Measurements from ENCODE around the gene NEK2.
"Not testable (repeated sequence)": the region's sequence is repeated elsewhere in the genome, so short reads cannot be mapped to it uniquely, and the experiment has no call there.

Gene NEK2

GRCh38 chr1:211693911-211694310, 18.5 kb upstream of the NEK2 start:
- not testable (repeated sequence) for DNase-seq

GRCh38 chr1:211688421-211688820, 13.0 kb upstream of the NEK2 start:
- no peak for DNase-seq

DNA sequence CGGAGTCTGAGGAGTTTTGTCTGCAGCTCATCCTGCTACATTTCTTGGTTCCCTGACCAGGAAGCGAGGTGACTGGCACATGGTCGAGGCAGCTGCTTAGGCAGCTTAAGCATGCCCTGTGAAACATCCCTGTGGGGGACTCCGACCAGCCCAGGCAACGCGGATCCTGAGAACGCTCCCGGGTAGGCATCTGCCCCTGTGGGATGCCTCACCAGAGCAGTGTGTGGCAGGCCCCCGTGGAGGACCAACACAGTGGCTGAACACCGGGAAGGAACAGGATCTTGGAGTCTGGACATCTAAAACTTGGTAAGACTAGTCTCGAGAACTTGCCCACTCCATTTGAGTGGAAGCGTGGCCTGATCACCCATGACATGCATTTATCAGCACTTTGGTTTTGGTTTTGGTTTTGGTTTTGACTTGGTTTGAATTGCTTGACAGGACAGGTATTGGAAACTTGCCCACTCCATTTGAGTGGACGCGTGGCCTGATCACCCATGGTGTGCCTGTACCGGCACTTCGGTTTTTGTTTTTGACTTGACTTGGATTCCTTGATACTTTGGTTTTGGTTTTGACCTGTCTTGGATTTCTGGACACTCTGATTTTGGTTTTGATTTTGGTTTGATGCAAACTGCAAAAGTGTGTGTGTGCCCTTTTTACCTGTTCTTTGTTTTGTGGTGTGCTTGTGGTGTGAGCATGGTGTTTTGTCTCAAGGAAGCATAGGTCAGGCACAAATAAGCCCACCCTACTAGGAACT, 12.2 kb upstream of the NEK2 start:
- DNase-seq = no peak

DNA sequence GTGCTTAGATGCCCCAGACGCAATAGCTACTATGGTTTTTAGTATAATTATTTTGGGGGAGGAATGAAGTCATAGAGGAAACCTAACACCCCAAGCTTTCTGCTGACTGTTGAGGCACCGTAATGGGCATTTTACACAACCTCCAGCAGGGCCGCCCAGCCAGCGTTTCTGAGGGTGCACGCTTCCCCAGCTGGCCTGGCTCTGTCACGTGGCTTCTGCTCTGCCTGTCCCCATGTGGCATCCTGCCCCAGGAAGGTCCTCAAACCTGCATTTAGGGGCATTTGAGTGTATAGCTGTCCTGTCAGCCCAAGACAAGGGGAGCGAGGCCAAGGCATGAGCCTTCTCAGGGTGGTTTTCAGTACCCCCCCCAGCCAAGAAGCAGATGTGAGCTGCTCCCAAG, 10.4 kb upstream of the NEK2 start:
- no peak for DNase-seq

DNA sequence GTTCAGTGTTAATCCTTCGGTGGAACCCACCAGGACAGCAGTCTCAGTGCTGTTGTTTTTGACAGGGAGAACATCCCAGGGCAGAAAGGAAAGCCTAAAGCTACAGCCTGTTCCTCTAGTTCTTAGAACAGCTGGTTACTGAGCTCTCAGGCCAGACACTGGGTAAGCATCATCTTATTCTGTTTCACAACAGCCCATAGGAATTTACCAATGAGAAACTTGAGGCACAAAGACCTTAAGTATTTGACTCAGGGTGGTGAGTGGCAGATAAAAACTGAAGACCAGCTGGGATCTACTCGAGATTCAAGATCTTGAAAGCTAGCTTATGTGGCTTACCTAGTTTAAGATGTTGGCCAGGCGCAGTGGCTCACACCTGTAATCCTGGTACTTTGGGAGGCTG, 9.4 kb upstream of the NEK2 start:
- DNase-seq = no peak

DNA sequence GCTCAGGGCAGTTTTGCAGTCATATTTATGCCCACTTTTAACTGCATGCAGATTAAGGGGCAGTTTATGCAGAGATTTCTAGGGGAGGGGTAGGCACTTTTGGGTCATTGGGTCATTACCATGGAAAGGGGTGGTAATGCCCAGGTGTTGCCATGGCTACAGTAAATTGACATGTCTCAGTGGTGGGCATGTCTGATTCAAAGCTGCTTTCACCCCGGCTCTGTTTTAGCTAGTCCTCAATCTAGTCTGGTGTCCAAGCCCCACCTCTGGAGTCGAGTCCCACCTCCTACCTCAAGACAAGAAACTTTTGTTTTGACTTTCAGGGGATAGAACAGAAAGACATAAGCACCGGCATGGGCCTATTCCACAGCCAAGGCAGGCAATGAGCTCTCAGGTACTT, 8.9 kb upstream of the NEK2 start:
- DNase-seq = no peak

DNA sequence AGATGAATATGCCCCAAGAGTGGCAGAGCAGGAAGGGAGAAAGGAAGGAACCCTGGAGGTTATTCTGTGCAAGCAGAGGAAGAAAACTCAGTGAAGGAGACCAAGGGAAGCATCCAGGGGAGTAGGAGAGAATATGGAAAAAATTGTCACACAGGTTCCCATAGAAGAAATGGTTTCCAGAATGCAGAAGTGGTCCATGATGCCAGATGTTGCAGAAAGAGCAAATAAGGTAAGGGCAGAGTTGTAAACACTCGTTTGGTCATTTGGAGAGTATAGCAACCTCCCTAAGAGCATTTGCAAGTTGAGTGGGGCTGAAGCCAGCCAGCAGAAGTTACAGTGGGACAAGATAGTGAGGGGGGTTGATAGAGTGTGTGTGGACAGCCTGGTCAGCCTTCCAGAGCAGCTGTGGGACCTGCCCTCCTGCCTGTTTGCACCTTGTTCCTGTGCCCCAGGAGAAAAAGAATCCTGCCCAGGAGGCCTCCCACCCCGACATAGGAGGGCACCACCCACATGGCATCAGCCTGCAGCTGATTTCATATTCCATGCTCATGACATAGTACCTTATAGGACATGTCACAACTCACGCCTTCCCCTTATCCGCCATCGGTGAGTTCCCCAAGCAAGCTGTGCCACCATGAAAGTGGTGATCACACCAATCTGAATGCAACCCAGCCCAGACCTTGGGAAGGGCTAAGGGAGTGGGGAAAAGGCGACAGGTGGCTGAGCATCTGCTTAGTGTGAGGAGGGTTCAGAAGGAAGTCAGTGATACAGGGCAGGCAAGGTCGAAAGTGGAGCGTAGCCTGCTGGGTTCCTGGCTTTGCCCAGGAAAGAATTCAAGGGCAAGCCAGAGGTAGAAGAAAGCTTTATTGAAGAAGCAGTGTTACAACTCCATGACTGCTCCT, 8.2 kb upstream of the NEK2 start:
- DNase-seq = no peak

- DNase-seq = not testable (repeated sequence)
These were observed 6.8 kb upstream of the NEK2 start for GRCh38 chr1:211682186-211682585.

DNA sequence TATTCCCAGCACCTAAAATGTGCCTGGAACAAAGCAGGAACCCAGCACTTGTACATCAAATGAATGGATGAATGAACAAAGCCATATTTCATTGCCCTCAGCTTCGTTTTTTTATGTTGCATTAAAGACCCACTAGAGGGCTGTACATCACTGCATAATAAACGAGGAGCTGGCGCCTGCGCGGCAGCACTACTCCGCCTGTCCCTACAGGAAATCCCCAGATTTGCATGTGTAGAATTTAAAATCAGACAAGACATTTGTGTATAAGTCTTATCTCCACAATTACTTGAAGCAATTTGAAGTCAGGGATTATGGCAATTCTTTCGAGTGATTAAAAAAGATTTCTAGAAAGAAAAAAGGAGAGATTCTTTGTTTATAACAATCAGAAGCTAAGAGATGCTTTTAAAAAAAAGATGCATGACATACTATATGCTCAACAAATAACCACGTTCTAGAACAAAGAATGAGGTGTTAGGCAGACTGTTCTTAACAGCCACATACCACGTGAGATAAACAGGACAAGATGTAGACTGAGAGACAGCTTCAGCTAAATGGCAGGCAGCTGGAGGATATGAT, 5.4 kb upstream of the NEK2 start:
- peak; percentile 92 for DNase-seq

- DNase-seq = no peak
These were observed 2.2 kb upstream of the NEK2 start for GRCh38 chr1:211677659-211678058.

DNA sequence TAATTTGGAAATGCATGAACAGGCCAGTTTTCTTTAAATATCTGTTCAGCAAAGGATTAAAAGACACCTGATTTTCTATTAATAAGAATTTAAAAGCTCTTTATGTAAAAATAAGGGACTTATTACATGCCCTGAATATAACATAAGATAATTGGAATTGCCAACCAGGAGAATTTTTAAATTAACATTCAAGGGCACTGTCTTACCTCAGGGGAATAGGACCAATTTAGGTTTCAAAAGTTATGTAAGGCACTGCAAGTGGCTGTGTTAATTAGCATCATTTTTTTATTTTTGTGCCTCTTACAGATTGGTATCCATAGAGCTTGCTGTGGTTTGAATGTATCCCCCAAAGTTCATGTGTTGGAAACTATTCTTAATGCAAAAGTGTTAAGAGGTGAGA, 1.3 kb upstream of the NEK2 start:
- no peak for DNase-seq

- no peak for DNase-seq
These were observed 724 bp upstream of the NEK2 start for GRCh38 chr1:211676106-211676583.

GRCh38 chr1:211667065-211667617, 8.3 kb downstream of the NEK2 start:
- DNase-seq = no peak

DNA sequence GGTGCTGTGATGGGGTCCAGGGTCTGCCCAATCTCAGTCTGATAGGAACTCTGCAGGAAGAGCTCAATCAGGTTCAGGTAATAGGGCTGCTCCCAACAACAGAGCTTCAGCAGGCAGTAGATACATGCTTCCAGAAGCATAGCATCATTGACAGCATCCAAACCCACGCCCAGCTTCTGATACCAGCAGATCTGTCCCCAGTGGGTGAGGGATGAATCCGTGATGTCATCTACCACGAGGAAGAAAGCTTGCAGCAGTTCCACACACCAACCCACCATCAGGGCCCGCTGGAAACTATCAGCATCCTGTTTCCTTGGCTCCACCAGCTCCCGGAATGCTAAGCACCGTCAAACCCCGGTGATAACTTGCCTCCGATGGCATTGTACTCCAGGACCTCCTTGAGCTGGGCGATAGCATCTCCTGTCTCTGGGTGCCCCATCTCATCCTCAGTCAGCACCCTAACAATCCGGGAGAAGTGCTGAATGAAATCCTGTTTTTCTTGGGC, 14.7 kb downstream of the NEK2 start:
- no peak for DNase-seq

DNA sequence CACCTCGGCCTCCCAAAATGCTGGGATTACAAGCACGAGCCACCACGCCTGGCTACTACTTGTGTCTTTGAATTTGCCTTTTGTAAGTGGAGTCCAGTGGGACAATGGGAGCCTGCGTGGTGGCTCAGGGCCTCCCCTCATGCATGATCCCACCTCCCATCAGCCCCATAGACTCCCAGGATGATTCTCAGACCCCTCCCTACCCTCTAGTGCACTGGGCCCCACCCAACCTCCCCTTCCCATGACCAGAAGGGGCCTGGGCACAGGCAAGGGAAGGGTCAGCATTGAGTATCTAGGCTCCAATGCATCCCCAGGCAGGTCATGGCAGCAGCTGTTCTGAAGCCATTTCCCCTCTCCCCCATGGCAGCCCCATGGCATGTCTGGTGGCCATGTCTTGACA, 18.7 kb downstream of the NEK2 start:
- no peak for DNase-seq

DNA sequence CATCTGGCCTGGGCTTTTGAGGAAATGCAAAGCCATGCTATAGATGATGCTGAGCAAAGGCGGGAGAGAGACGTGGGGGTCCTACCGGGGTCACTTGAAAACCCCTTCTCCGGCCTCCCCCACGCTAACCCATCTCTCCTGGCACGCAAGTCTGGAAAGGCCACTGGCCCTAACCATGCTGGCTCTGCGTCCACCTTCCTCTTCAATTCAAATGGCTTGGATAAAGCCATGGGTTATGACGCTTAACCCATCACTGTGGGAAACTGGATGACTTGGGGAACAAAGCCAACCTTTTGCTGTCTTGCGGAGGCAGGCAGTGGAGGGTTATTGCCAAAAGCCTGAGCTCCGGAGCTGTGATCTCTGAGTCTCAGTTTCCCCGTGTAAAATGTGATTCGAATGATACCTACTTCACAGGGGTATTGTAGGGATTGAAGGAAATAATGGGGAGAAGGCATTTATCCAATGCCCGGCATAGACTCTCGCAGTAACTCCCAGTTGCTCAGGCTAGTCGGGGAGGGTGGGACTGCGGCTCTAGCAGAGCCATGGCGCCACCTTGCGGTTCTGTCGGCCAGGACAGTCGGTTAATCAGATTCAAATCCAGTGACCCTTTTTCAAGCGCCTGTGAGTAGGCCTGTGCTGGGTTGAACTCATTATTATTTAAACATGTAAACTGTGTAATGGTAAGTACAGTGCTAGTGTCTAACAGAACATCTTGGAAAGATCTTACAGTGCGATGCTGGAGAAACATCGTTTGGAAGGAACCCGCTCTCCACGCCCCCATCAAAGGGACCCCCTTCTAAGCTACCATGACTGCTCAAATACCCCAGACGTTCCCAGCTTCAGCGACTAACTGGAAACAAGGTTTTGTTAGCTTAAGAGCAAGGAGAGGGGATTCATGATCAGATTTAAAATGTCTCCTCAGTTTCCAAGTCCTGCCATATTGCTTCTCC, 20.3 kb downstream of the NEK2 start:
- DNase-seq = peak; percentile 83

DNA sequence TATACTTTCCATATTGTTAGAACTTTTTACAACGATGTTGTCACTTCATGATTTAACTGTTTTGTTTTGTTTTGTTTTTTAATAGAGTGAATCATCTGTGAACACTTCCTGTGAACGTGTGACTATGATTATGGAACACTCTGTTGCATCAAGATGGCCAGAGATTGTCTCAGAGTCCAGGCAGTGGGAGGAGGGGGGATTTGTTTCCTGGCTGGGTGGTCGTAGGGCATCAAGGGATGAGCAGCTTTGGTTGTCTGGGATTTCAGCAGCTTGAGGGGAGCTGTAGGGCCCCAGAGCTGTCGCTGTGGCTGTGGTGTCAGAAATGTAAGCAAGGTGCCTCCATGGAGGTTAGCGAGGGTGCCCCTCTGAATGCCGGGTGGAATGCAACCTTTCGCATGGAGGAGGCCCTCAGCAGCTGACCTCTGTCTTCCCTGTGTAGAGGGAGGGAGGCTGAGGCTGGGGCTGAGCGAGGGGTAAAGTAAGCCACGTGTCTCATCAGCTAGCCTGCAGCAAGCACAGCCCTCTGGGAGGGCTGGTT, 21.4 kb downstream of the NEK2 start:
- DNase-seq = no peak

- no peak for DNase-seq
These were observed 22.1 kb downstream of the NEK2 start for GRCh38 chr1:211653293-211653692.

- DNase-seq = no peak
These were observed 23.1 kb downstream of the NEK2 start for GRCh38 chr1:211652371-211652770.

DNA sequence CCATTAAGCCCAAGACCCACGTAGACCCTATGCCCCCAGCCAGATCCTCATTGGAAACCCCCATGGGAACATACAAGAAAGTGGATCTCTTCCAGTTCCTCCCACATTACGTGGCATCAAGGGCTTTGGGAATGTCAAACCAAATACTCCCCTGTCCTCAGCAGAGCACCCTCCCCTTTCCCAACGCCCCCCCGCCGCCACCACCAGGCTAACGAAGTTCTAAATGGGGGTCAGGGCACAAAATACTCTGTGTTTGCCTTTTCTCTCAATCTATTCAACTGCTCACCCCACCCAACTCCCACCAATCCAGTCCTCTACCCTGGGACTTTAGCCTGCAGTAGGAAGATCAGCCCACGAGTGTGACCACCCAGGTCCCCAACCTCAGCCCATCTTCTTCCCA, 24.5 kb downstream of the NEK2 start:
- DNase-seq = no peak

All from NCI-H2227 treated with DMSO at 0.1 percent for 48 hours (cell line).